ENCODE measurements around the gene CCDC88B.
"Not testable (repeated sequence)": the region's sequence is repeated elsewhere in the genome, so short reads cannot be mapped to it uniquely, and the experiment has no call there.

CCDC88B gene

GRCh38 chr11:64305691-64306562 is 34.1 kb upstream of the CCDC88B start:
- DNase-seq (ENCODE audit: low read depth, low spot score): no peak

DNA sequence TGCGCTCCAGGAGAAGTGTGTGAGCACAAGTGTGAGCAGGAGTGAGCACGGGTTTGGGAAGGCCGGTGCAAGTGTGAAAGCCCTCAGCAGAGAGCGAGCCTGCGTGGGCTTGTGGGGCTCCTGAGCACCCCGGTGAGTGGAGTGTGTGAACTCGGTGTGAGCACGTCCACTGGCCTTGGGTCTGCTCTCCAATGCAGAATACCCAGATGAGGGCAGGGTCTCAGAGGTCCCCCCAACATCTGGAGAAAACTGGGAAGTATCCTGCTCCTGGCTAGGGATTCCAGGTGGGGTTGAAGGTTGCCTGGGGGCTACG is 33.5 kb upstream of the CCDC88B start:
- DNase-seq (ENCODE audit: low read depth, low spot score): no peak

GRCh38 chr11:64306876-64307622 is 33.0 kb upstream of the CCDC88B start:
- DNase-seq (ENCODE audit: low read depth, low spot score): no peak

DNA sequence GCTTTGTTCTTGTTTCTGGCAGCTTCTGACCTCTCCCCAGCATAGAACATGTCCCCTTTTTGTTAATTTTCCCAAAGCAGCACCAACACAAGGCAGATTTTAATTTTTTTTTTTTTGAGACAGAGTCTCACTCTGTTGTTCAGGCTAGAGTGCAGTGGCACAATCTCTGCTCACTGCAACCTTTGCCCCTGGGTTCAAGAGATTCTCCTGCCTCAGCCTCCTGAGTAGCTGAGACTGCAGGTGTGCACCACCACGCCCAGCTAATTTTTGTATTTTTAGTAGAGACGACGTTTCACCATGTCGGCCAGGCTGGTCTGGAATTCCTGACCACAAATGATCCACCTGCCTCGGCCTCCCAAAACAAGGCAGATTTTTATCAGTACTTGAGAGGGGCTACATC is 32.2 kb upstream of the CCDC88B start:
- not testable (repeated sequence) for DNase-seq (ENCODE audit: low read depth, low spot score)

DNA sequence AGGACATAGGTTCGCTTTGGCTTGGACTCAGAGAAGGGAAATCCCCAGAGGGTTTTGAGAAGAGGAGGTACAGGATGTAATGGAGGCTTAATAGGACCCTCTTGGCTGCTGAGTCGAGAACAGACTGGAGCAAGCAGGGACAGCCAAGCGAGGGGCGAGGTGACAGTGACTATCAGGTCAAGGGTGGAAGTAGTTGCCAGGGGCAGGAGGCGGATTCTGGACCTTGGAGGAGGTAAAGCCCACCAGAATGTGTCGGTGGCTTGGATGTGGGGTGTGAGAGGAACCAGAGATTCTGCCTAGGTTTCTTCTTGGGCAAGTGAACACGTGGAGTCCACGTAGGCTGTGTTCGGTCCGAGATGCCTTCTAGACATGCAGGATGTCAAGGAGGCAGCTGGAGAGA is 27.1 kb upstream of the CCDC88B start:
- DNase-seq (ENCODE audit: low read depth, low spot score): no peak

GRCh38 chr11:64313491-64314145 is 26.4 kb upstream of the CCDC88B start:
- DNase-seq (ENCODE audit: low read depth, low spot score): no peak

- no peak for DNase-seq (ENCODE audit: low read depth, low spot score)
Observed at GRCh38 chr11:64314146-64314804, 25.7 kb upstream of the CCDC88B start.

DNA sequence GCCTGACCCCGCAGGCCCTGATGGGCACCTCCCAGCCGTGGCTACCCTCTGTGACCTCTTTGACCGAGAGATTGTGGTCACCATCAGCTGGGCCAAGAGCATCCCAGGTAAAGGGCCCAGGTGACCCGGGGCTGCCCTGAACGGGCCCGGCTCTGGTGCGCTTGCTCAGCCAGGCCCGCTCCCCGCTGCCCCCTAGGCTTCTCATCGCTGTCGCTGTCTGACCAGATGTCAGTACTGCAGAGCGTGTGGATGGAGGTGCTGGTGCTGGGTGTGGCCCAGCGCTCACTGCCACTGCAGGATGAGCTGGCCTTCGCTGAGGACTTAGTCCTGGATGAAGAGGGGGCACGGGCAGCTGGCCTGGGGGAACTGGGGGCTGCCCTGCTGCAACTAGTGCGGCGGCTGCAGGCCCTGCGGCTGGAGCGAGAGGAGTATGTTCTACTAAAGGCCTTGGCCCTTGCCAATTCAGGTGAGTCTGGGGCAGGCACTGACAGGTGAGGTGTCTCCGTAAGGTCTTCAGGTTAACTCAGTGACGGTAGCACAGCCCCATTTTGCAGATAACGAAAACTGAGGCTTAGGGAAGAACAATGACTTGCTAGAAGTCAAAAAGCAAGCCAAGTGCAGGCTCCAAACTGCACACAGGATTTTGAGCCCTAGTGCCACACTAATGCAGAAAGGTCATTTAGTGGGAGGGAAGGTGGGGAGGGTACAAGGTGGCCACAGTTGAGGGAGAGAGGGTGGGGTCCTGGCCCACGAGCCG is 25.0 kb upstream of the CCDC88B start:
- DNase-seq (ENCODE audit: low read depth, low spot score): no peak

DNA sequence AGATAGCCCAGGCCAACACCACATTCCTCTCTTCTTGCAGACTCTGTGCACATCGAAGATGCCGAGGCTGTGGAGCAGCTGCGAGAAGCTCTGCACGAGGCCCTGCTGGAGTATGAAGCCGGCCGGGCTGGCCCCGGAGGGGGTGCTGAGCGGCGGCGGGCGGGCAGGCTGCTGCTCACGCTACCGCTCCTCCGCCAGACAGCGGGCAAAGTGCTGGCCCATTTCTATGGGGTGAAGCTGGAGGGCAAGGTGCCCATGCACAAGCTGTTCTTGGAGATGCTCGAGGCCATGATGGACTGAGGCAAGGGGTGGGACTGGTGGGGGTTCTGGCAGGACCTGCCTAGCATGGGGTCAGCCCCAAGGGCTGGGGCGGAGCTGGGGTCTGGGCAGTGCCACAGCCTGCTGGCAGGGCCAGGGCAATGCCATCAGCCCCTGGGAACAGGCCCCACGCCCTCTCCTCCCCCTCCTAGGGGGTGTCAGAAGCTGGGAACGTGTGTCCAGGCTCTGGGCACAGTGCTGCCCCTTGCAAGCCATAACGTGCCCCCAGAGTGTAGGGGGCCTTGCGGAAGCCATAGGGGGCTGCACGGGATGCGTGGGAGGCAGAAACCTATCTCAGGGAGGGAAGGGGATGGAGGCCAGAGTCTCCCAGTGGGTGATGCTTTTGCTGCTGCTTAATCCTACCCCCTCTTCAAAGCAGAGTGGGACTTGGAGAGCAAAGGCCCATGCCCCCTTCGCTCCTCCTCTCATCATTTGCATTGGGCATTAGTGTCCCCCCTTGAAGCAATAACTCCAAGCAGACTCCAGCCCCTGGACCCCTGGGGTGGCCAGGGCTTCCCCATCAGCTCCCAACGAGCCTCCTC is 24.1 kb upstream of the CCDC88B start:
- not testable (repeated sequence) for DNase-seq (ENCODE audit: low read depth, low spot score)

GRCh38 chr11:64316672-64317324 is 23.2 kb upstream of the CCDC88B start:
- DNase-seq (ENCODE audit: low read depth, low spot score): no peak

DNA sequence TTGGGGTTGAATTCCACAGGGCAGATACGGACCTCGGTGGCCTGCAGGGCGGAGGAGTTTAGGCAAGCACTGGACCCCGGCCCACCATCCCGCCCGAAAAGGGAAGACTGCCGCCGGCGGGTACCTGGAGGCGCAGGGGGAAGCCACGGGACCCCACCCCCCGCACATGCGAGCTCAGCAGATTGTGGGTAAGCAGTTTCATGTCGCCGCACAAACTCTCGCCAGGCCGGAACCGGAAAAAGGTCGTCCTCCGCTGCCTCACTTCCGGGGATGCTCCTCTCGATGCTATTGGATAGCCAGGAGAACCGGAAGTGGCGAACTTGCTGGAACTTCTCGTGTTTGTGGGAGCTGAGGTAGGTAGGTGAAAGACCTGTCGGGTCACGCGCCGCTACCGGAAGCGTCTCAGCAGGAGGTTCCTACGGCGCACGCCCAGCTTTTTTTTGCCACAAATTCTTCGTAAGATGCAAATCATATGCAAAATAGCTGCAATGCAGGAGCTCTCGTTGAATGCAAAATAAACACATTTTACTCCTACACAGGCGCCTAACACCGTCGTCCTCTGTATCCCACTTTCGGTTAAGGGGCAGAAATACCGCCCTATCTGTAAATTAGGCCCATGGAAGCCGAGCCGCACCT is 22.6 kb upstream of the CCDC88B start, which contains the start of gene TRMT112:
Gene TRMT112 (minus strand): TSS at position 235 of the 636 bp plus-strand sequence. CDS start 33 bp downstream, at position 202.
- DNase-seq (ENCODE audit: low read depth, low spot score): peak; percentile 80

DNA sequence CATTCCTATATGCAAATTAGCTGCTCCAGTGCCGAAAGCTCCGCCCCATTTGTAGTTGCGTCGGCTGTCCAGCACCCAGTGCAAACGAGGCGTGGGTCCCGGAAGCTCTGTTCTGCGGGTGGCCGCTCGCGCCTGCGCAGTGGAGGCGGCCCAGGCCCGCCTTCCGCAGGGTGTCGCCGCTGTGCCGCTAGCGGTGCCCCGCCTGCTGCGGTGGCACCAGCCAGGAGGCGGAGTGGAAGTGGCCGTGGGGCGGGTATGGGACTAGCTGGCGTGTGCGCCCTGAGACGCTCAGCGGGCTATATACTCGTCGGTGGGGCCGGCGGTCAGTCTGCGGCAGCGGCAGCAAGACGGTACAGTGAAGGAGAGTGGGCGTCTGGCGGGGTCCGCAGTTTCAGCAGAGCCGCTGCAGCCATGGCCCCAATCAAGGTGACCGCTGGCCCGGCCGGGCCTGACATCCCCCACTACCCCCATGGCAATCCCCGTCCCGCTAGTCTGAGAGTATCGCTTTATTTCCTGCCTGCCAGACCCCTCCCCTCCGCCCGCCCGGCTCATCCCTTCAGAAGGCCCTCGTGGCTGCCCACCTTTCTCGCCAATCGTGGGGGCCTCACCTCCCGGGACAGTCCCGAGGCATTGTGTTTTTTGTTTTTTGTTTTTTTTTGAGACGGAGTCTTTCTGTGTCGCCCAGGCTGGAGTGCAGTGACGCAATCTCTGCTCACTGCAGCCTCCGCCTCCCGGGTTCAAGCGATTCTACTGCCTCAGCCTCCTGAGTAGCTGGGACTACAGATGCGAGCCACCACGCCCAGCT is 21.8 kb upstream of the CCDC88B start, which contains the start of gene PRDX5:
Gene PRDX5 (plus strand): TSS at position 161 of the 805 bp plus-strand sequence. CDS start 95 bp downstream, at position 256.
- no peak for DNase-seq (ENCODE audit: low read depth, low spot score)

DNA sequence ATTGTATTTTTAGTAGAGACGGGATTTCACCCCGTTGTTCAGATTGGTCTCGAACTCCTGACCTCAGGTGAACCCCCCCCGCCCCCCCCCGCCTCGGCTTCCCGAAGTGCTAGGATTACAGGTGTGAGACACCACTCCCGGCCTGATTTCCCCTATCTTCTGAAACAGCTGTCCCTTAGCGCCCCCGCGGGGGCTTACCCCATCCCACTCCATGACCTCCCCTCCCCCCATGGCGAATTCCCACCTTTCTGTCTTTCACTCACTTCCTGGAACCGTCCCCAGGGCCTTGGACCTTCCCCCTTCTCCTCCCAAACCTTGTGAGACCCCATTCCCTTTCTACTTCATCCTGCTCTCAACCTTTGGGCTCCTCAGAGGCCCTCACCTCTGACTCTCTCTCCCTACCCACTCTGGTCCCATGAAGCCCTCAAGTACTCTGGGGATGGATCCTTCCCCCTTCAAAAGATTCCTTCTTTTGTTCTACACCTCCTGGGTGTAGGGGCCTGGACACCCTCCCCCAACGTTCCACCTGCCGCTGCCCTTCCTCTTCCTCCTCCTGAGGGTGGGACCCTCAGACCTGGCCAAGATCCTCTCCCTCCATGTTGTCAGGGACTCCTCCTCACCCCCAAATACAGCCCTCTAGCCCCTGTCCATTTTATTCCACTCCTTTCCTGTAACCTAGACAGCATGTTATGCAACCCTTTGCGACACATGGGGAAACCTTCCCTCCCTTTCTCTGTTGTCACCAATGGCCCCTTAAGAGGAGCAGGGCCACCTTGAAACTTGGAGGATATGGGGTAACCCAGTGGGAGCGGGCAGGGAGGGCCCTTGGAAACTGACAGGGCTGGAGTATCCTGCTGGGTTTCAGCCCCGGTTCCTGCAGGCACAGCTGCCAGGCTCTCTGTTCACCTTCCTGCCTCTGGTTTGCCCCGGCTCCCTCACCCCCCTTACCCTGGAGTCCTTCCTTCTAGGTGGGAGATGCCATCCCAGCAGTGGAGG is 20.9 kb upstream of the CCDC88B start:
- no peak for DNase-seq (ENCODE audit: low read depth, low spot score)

DNA sequence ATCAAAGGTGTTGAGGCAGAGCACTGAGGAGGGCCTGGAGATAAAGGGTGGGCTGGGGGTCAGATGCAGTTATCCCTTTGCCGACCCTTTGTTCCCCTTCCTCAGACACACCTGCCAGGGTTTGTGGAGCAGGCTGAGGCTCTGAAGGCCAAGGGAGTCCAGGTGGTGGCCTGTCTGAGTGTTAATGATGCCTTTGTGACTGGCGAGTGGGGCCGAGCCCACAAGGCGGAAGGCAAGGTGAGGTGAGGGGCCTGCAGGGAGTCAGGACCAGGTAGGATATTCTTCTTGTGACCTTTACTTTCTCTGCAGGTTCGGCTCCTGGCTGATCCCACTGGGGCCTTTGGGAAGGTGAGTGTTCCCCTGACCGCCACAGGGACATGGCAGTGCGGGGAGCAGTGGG is 19.4 kb upstream of the CCDC88B start:
- no peak for DNase-seq (ENCODE audit: low read depth, low spot score)

DNA sequence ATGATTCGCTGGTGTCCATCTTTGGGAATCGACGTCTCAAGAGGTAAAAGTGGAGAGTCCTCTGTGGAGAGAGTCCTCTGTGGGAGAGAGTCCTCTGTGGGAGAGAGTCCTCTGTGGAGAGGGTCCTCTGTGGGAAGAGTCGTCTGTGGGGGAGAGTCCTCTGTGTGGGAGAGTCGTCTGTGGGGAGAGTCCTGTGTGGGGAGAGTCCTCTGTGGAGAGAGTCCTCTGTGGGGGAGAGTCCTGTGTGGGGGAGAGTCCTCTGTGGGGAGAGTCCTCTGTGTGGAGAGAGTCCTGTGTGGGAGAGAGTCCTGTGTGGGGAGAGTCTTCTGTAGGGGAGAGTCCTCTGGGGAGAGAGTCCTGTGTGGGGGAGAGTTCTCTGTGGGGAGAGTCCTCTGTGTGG is 19.0 kb upstream of the CCDC88B start:
- no peak for DNase-seq (ENCODE audit: low read depth, low spot score)

DNA sequence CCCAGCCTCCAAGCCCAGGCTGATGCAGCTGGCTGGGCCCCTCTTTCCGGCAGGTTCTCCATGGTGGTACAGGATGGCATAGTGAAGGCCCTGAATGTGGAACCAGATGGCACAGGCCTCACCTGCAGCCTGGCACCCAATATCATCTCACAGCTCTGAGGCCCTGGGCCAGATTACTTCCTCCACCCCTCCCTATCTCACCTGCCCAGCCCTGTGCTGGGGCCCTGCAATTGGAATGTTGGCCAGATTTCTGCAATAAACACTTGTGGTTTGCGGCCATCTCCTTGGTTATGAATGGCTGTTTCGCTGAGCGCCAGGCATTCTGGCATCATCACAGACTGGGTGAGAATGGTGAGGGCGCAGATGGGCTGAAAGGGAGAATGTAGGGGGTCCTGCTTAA is 18.5 kb upstream of the CCDC88B start:
- no peak for DNase-seq (ENCODE audit: low read depth, low spot score)

- no peak for DNase-seq (ENCODE audit: low read depth, low spot score)
Observed at GRCh38 chr11:64322925-64323260, 17.1 kb upstream of the CCDC88B start.
